ENCODE data around the gene CAMK2B. TPM values are rescaled to one million over a fixed set of nuclear protein-coding genes. Genes with fewer than 3 reads are reported as not detected.

CAMK2B gene
- total RNA-seq, 1 experiment from 2014 or later: not detected

DNA sequence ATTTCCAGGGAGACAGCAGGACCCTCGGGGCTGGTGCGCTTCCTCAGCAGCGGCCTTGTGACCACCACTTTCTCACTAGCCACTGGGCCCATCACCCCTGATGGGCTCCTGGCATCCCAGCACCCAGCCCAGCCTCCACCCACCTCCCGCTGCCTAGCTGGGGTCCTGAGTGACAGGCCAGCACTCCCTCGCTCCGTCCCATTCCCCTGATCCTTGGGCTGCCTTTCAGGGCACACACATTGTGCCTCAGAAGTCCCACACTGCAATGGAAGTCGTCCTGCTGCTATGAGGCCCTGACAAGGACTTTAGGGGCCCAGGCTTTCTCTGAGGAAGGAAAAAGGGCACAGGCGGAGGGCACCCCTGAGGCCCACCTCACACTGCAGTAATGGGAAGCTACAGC lies 12.4 kb downstream of the CAMK2B start:
- TF ChIP-seq, protein P1, sequence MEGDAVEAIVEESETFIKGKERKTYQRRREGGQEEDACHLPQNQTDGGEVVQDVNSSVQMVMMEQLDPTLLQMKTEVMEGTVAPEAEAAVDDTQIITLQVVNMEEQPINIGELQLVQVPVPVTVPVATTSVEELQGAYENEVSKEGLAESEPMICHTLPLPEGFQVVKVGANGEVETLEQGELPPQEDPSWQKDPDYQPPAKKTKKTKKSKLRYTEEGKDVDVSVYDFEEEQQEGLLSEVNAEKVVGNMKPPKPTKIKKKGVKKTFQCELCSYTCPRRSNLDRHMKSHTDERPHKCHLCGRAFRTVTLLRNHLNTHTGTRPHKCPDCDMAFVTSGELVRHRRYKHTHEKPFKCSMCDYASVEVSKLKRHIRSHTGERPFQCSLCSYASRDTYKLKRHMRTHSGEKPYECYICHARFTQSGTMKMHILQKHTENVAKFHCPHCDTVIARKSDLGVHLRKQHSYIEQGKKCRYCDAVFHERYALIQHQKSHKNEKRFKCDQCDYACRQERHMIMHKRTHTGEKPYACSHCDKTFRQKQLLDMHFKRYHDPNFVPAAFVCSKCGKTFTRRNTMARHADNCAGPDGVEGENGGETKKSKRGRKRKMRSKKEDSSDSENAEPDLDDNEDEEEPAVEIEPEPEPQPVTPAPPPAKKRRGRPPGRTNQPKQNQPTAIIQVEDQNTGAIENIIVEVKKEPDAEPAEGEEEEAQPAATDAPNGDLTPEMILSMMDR (IDR thresholded peaks at IDR 0.05; ENCODE audit: unreplicated experiment): no peak
- CTCF ChIA-PET: interaction anchor here (0.8 kb wide), 1 partner anchor 24 kb away, joined by 3 read pairs; no protein-coding TSS in a partner anchor
- no TSS peak for BruUV-seq (replicated peaks)
- Mint-ChIP-seq H3K27ac (ENCODE audit: unreplicated experiment) (no peak overlapping the region), H3K9me3 (ENCODE audit: low read depth, unreplicated experiment) (no peaks in the 10 kb centered on the region), H3K36me3 (ENCODE audit: insufficient read depth, unreplicated experiment) (no peaks in the 10 kb centered on the region), H3K4me3 (ENCODE audit: low read depth, unreplicated experiment) (no peak overlapping the region), H3K27me3 (ENCODE audit: unreplicated experiment) (peaks cover 71% of the 10 kb centered on the region), H3K4me1 (ENCODE audit: low read depth, unreplicated experiment) (no peaks in the 10 kb centered on the region)
- DNase-seq: no peak
- intact Hi-C loops (cut with micrococcal nuclease; ENCODE audit: unreplicated experiment): no loop called here

DNA sequence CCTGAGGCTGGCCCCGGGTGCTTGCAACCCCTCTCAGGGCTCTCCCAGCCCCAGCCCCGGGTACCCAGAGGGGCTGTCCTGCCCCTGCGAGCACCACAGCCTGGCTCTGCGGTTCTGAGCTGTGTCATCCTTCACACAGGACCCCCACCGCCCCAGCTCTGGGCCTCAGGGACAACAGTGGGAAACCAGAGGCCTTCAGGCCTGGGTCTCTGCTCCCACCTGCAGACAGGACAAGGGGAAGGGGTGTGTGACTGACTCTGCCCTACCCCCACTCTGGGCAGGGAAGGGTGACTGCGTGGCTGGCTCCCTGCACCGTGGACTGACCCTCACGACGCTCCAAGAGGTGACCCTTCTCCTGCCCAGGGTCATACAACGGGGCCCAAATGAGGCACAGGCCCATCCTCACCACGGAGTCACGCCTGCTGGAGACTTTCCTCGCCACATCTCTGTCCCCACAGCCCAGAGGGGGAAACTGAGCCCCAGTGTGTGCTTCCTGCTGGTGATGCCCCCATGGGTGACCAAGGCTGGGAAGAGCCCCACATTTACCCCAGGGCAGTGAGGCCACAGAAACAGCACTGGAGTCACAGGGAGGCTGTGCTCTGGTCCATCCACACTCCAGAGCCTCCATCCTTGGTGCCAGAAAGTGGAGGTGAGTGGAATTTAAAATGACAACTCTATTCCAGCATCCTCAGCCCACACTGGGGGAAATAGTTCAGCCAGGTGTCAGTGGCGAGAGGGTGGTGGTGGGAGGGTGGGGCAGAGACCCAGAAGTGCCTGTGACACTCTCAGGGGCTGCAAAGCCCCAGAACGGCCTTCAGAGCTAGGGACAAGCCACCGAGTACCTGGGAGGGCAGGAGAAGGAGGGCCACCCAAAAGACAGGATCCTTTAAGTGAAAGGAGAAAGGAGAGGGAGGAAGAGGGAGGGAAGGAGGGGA lies 13.6 kb downstream of the CAMK2B start:
- TF ChIP-seq, protein P1 (IDR thresholded peaks at IDR 0.05; ENCODE audit: unreplicated experiment): no peak
- no peak overlapping the region for H3K27ac Mint-ChIP-seq (ENCODE audit: unreplicated experiment)
- intact Hi-C loops (cut with micrococcal nuclease; ENCODE audit: unreplicated experiment): no loop called here
- DNase-seq: no peak
- no peaks in the 10 kb centered on the region for H3K9me3 Mint-ChIP-seq (ENCODE audit: low read depth, unreplicated experiment)
- CTCF ChIA-PET: no interaction called here
- no TSS peak for BruUV-seq (replicated peaks)
- no peaks in the 10 kb centered on the region for H3K4me1 Mint-ChIP-seq (ENCODE audit: low read depth, unreplicated experiment)
- no peaks in the 10 kb centered on the region for H3K36me3 Mint-ChIP-seq (ENCODE audit: insufficient read depth, unreplicated experiment)
- peaks cover 81% of the 10 kb centered on the region for H3K27me3 Mint-ChIP-seq (ENCODE audit: unreplicated experiment)
- no peak overlapping the region for H3K4me3 Mint-ChIP-seq (ENCODE audit: low read depth, unreplicated experiment)

DNA sequence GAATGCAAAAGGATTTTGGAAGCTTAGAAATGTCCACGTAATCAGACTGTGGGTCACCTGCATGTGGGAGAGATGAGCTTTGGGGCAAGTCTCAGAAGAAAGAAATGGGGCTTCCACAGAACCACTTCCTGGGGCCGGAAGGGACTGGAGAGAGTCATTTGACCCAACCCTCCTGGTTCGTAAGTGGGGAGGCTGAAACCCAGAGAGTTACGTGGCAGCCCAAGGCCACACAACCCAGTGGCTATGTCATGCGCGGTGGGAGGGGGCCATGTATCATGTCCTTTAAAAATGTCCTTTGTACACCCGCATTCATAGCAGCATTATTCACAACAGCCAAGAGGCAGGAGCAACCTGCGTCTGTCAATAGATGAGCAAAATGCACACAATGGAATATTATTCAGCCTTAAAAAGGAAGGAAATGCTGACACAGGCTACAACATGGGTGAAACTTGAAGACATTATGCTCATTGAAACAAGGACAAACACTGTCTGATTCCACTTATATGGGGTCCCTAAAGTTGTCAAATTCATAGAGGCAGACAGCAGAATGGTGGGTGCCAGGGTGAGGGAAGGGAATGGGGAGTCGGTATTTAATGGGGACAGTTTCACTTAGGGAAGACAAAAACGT lies 15.1 kb downstream of the CAMK2B start:
- H3K27ac Mint-ChIP-seq (ENCODE audit: unreplicated experiment): no peak overlapping the region
- H3K9me3 Mint-ChIP-seq (ENCODE audit: low read depth, unreplicated experiment): no peaks in the 10 kb centered on the region
- H3K36me3 Mint-ChIP-seq (ENCODE audit: insufficient read depth, unreplicated experiment): no peaks in the 10 kb centered on the region
- peaks cover 84% of the 10 kb centered on the region for H3K27me3 Mint-ChIP-seq (ENCODE audit: unreplicated experiment)
- peak overlapping the region; percentile 7 for H3K4me3 Mint-ChIP-seq (ENCODE audit: low read depth, unreplicated experiment)
- DNase-seq: no peak
- BruUV-seq (replicated peaks): no TSS peak
- intact Hi-C loops (cut with micrococcal nuclease; ENCODE audit: unreplicated experiment): no loop called here
- no peaks in the 10 kb centered on the region for H3K4me1 Mint-ChIP-seq (ENCODE audit: low read depth, unreplicated experiment)
- CTCF ChIA-PET: interaction anchor here (0.8 kb wide), 1 partner anchor 96 kb away, joined by 3 read pairs; no protein-coding TSS in a partner anchor
- TF ChIP-seq, protein P1 (IDR thresholded peaks at IDR 0.05; ENCODE audit: unreplicated experiment): no peak

DNA sequence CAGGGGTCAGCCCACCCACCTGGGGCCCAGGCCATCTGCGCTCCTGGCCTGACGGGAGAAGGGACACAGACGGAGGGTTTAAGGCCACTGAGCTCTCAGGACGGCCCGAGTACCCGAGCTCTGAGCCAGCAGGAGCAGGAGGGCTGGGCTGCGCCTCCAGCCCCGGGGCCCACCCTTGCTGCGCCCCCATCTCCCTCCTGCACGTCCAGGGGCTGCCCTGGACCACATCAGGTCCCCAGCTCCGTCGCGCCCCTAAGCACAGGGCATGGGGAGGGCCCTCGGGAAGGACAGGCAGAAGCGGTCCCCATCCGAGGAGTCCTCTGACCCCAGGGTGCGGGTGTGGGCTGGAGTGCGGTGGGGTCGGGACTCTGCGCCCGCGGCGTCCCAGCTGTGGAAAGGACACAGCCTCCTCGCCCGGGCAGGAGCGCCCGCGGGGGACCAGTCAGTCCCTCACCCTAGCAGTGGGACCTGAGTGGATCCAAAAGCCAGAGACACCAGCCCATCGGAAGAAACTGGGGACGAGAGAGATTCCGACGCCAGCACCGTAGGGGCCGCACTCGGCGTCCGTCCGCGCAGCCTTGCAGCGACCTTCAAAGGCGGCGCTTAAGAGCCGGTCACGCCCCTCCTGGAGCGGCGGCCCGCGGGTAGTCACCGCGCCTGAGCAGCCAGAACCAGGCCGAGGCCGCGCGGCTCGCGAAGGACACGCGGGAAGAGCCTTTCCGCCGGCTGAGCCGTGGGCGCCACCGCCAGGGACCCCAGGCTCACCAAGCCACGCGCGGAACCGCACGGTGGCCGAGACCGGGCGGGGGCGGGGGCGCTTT lies 15.9 kb downstream of the CAMK2B start:
- H3K27me3 Mint-ChIP-seq (ENCODE audit: unreplicated experiment): peaks cover 81% of the 10 kb centered on the region
- TF ChIP-seq, protein P1 (IDR thresholded peaks at IDR 0.05; ENCODE audit: unreplicated experiment): no peak
- no peaks in the 10 kb centered on the region for H3K36me3 Mint-ChIP-seq (ENCODE audit: insufficient read depth, unreplicated experiment)
- CTCF ChIA-PET: interaction anchor here (0.8 kb wide), 1 partner anchor 95 kb away, joined by 3 read pairs; no protein-coding TSS in a partner anchor
- H3K27ac Mint-ChIP-seq (ENCODE audit: unreplicated experiment): no peak overlapping the region
- no peaks in the 10 kb centered on the region for H3K9me3 Mint-ChIP-seq (ENCODE audit: low read depth, unreplicated experiment)
- no TSS peak for BruUV-seq (replicated peaks)
- H3K4me1 Mint-ChIP-seq (ENCODE audit: low read depth, unreplicated experiment): no peaks in the 10 kb centered on the region
- intact Hi-C loops (cut with micrococcal nuclease; ENCODE audit: unreplicated experiment): no loop called here
- DNase-seq: peak; percentile 42
- H3K4me3 Mint-ChIP-seq (ENCODE audit: low read depth, unreplicated experiment): peak overlapping the region; percentile 7

All from Calu3 (cell line).